Thymus (tissue), 11 donors: ENCODE results near the gene SLFN14. TPM values are rescaled to one million over a fixed set of nuclear protein-coding genes. Genes with fewer than 3 reads are reported as not detected.
"Not testable (repeated sequence)": the region's sequence is repeated elsewhere in the genome, so short reads cannot be mapped to it uniquely, and the experiment has no call there.

Experiments used
- DNase-seq, 9 donors: peaks; one replicate each; pipeline ENCODE4 v3.0.0-alpha.2; 2013; ENCODE audit warnings: low spot score in 9 of 9, low read depth in 6 of 9, missing footprints in 1 of 9
- H3K27ac ChIP-seq, 2 donors: one replicate each; pipeline ENCODE4 v1.5.1; 2013; ENCODE audit warnings: control low read depth in 1 of 2, low read depth in 1 of 2, low read length in 1 of 2, mild to moderate bottlenecking in 1 of 2, moderate library complexity in 1 of 2
- H3K27me3 ChIP-seq, 2 donors: one replicate each; pipeline ENCODE4 v1.5.1; 2013; ENCODE audit warnings: low read length in 1 of 2; ENCODE audit not compliant: control insufficient read depth in 2 of 2, insufficient read depth in 1 of 2
- H3K36me3 ChIP-seq, 2 donors: one replicate each; pipeline ENCODE4 v1.5.1; 2013; ENCODE audit warnings: low read length in 1 of 2, mild to moderate bottlenecking in 1 of 2, moderate library complexity in 1 of 2; ENCODE audit not compliant: control insufficient read depth in 2 of 2, insufficient read depth in 2 of 2
- H3K4me1 ChIP-seq, 2 donors: one replicate each; pipeline ENCODE4 v1.5.1; 2013; ENCODE audit warnings: low read length in 2 of 2; ENCODE audit not compliant: control insufficient read depth in 2 of 2, insufficient read depth in 2 of 2
- H3K4me3 ChIP-seq, 2 donors: one replicate each; pipeline ENCODE4 v1.5.1; 2013; ENCODE audit warnings: low read length in 2 of 2, control low read depth in 1 of 2, mild to moderate bottlenecking in 1 of 2
- H3K9me3 ChIP-seq, 2 donors: one replicate each; pipeline ENCODE4 v1.5.1; 2013; ENCODE audit warnings: low read length in 1 of 2, mild to moderate bottlenecking in 1 of 2; ENCODE audit not compliant: control insufficient read depth in 2 of 2, insufficient read depth in 1 of 2
- WGBS: extraction: QIAGEN DNeasy Blood & Tissue Kit; methylation state at CpG from one replicate; pipeline ENCODE4 v1.1.7; 2013; 5-methylcytosine and 5-hydroxymethylcytosine counted together
- polyA plus RNA-seq: library from polyadenylated mRNA; stranded (reverse); fragments of 200-250 nt; gene quantifications from one replicate; pipeline ENCODE4 v1.2.3, GENCODE V29; 2013
- total RNA-seq: library from RNA; stranded (reverse); fragments of 120-200 nt; gene quantifications from one replicate; pipeline ENCODE4 v1.2.4, GENCODE V29; 2013
- donor health status: healthy.

The SLFN14 gene
- total and polyA plus RNA-seq, 2 donors, result 0.02 to 0.19 TPM

GRCh38 chr17:35569405-35569804, 8.8 kb upstream of the SLFN14 start:
- H3K4me1 ChIP-seq, result peaks cover 2 to 10% of the 10 kb centered on the region in 2 donors
- H3K36me3 ChIP-seq, result peaks cover 10 to 13% of the 10 kb centered on the region in 2 donors
- no peak overlapping the region for H3K4me3 ChIP-seq
- DNase-seq, result no peak
- H3K27ac ChIP-seq, result no peak overlapping the region
- no peaks in the 10 kb centered on the region for H3K27me3 ChIP-seq
- WGBS, result 95% methylated on average over 2 of the region's 2 CpGs
- no peaks in the 10 kb centered on the region for H3K9me3 ChIP-seq

GRCh38 chr17:35568561-35568960, 7.9 kb upstream of the SLFN14 start:
- 34% methylated on average over 15 of the region's 15 CpGs for WGBS
- no peaks in the 10 kb centered on the region for H3K9me3 ChIP-seq
- peak overlapping the region in 1 of 2 donors; percentile 55 for H3K27ac ChIP-seq
- peak overlapping the region; percentile 81 to 95 for H3K4me3 ChIP-seq
- peaks cover 2 to 10% of the 10 kb centered on the region in 2 donors for H3K4me1 ChIP-seq
- peaks cover 6 to 9% of the 10 kb centered on the region in 2 donors for H3K36me3 ChIP-seq
- no peaks in the 10 kb centered on the region for H3K27me3 ChIP-seq
- DNase-seq, result peak in 3 of 9 donors; percentile 11 to 50 (median 25)

GRCh38 chr17:35566968-35567367, 6.3 kb upstream of the SLFN14 start:
- DNase-seq, result no peak
- no peaks in the 10 kb centered on the region for H3K27me3 ChIP-seq
- H3K4me1 ChIP-seq, result peaks cover 2 to 10% of the 10 kb centered on the region in 2 donors
- peak overlapping the region in 1 of 2 donors; percentile 81 for H3K4me3 ChIP-seq
- H3K27ac ChIP-seq, result no peak overlapping the region
- WGBS, result 89% methylated on average over 11 of the region's 11 CpGs
- no peaks in the 10 kb centered on the region for H3K9me3 ChIP-seq
- H3K36me3 ChIP-seq, result peaks cover 0 to 2% of the 10 kb centered on the region in 2 donors

- not testable (repeated sequence) for H3K27me3 ChIP-seq, H3K9me3 ChIP-seq, DNase-seq, H3K4me1 ChIP-seq, H3K27ac ChIP-seq, H3K36me3 ChIP-seq, H3K4me3 ChIP-seq
- WGBS, result 95% methylated on average over 16 of the region's 16 CpGs
Measured at GRCh38 chr17:35563181-35563580, 2.6 kb upstream of the SLFN14 start.

GRCh38 chr17:35559495-35560210, 966 bp downstream of the SLFN14 start:
- H3K36me3 ChIP-seq, result no peaks in the 10 kb centered on the region
- WGBS, result 60% methylated on average over 2 of the region's 2 CpGs
- no peak overlapping the region for H3K27ac ChIP-seq
- H3K4me1 ChIP-seq, result no peaks in the 10 kb centered on the region
- no peaks in the 10 kb centered on the region for H3K9me3 ChIP-seq
- no peak for DNase-seq
- no peaks in the 10 kb centered on the region for H3K27me3 ChIP-seq
- H3K4me3 ChIP-seq, result no peak overlapping the region

- Histone ChIP-seq H3K4me1 (no peaks in the 10 kb centered on the region), H3K9me3 (no peaks in the 10 kb centered on the region), H3K4me3 (no peak overlapping the region), H3K27me3 (no peaks in the 10 kb centered on the region), H3K27ac (no peak overlapping the region), H3K36me3 (no peaks in the 10 kb centered on the region)
- no peak for DNase-seq
- 92% methylated on average over 3 of the region's 3 CpGs for WGBS
Measured at GRCh38 chr17:35557353-35557752, 3.3 kb downstream of the SLFN14 start.

GRCh38 chr17:35555691-35556090, 4.9 kb downstream of the SLFN14 start:
- Histone ChIP-seq H3K4me1 (no peaks in the 10 kb centered on the region), H3K9me3 (no peaks in the 10 kb centered on the region), H3K36me3 (no peaks in the 10 kb centered on the region), H3K4me3 (no peak overlapping the region), H3K27ac (no peak overlapping the region), H3K27me3 (no peaks in the 10 kb centered on the region)
- WGBS, result 97% methylated on average over 5 of the region's 5 CpGs
- DNase-seq, result no peak

- Histone ChIP-seq H3K27ac (no peak overlapping the region), H3K9me3 (no peaks in the 10 kb centered on the region), H3K27me3 (no peaks in the 10 kb centered on the region), H3K4me1 (no peaks in the 10 kb centered on the region), H3K4me3 (no peak overlapping the region), H3K36me3 (no peaks in the 10 kb centered on the region)
- DNase-seq, result no peak
- 93% methylated on average over 5 of the region's 5 CpGs for WGBS
Measured at GRCh38 chr17:35554668-35555067, 6.0 kb downstream of the SLFN14 start.

- no peak overlapping the region for H3K27ac ChIP-seq
- 91% methylated on average over 4 of the region's 4 CpGs for WGBS
- DNase-seq, result no peak
- no peaks in the 10 kb centered on the region for H3K27me3 ChIP-seq
- no peaks in the 10 kb centered on the region for H3K9me3 ChIP-seq
- no peaks in the 10 kb centered on the region for H3K4me1 ChIP-seq
- H3K4me3 ChIP-seq, result no peak overlapping the region
- no peaks in the 10 kb centered on the region for H3K36me3 ChIP-seq
Measured at GRCh38 chr17:35553310-35553709, 7.3 kb downstream of the SLFN14 start.
